Measurements from ENCODE around the gene C14orf132.

GRCh38 chr14:96090441-96091148, 51.4 kb downstream of the C14orf132 start:
- TF ChIP-seq CTCF (conservative IDR thresholded peaks at IDR 0.05 in 1 of 2, IDR thresholded peaks at IDR 0.05 in 1 of 2; ENCODE audit: low read depth in 1 of 2, low read length in 2 of 2) (peak in 1 of 2 donors; percentile 26), EZH2 (IDR thresholded peaks at IDR 0.05; ENCODE audit: low read length, missing control alignments) (no peak)
